K562 (cell line): ENCODE data around the gene GNA15. TPM values are rescaled to one million over a fixed set of nuclear protein-coding genes. Genes with fewer than 3 reads are reported as not detected.

Source experiments
- CBX1 ChIP-seq: sonication (generic); IDR thresholded peaks from 2 replicates; pipeline ENCODE4 v1.6.1; 2016; ENCODE audit warnings: antibody characterized with exemption, low read depth, mild to moderate bottlenecking
- CCAR2 ChIP-seq: fragments of 200-400 bp; formaldehyde crosslinking; IDR thresholded peaks from 2 replicates; pipeline ENCODE4 v1.6.1; 2017; ENCODE audit warnings: mild to moderate bottlenecking, low read depth, low read length
- CHCHD3 ChIP-seq: fragments of 250-450 bp; sonication (Bioruptor Pico); IDR thresholded peaks from 2 replicates; pipeline ENCODE4 v2.1.2; 2022; ENCODE audit warnings: mild to moderate bottlenecking
- CHD4 ChIP-seq: fragments of 200-600 bp; sonication (generic); IDR thresholded peaks from 3 replicates; pipeline ENCODE4 v1.6.1; 2012; ENCODE audit warnings: low read depth, mild to moderate bottlenecking, mixed read lengths, low read length, inconsistent platforms; ENCODE audit not compliant: insufficient read depth, insufficient replicate concordance, poor library complexity, severe bottlenecking
- EP300 ChIP-seq: IDR thresholded peaks from 2 replicates; pipeline ENCODE4 v1.6.1; 2012; ENCODE audit warnings: low read length, improper control_type of control experiment
- GABPB2 ChIP-seq: fragments of 250-450 bp; sonication (Bioruptor Pico); conservative IDR thresholded peaks from 2 replicates; pipeline ENCODE4 v1.5.1; 2021; ENCODE audit warnings: mild to moderate bottlenecking
- GTF2A2 ChIP-seq: IDR thresholded peaks from 2 replicates; pipeline ENCODE4 v1.6.1; 2016; ENCODE audit warnings: mild to moderate bottlenecking, missing genetic modification characterization, missing compliant biosample characterization
- IFI16 ChIP-seq: fragments of 250-450 bp; sonication (Bioruptor Pico); IDR thresholded peaks from 2 replicates; pipeline ENCODE4 v2.1.2; 2022; ENCODE audit warnings: mild to moderate bottlenecking, inconsistent platforms
- MBD2 ChIP-seq: sonication (generic); IDR thresholded peaks from 2 replicates; pipeline ENCODE4 v1.6.1; 2016; ENCODE audit warnings: low read depth, borderline replicate concordance
- MCM2 ChIP-seq: fragments of 450-650 bp; IDR thresholded peaks from 2 replicates; pipeline ENCODE4 v1.6.1; 2017; ENCODE audit warnings: low read depth, mild to moderate bottlenecking
- MTA1 ChIP-seq: fragments of 450-650 bp; IDR thresholded peaks from 2 replicates; pipeline ENCODE4 v1.6.1; 2017; ENCODE audit warnings: borderline replicate concordance
- NFIC ChIP-seq: fragments of 450-650 bp; IDR thresholded peaks from 2 replicates; pipeline ENCODE4 v1.6.1; 2017; ENCODE audit warnings: mild to moderate bottlenecking, inconsistent platforms
- NR2C2 ChIP-seq, 2 experiments: fragments of 200-800 bp in 1 of 2; sonication (Bioruptor generic) in 1 of 2; sonication (generic) in 1 of 2; formaldehyde crosslinking in 1 of 2; IDR thresholded peaks; 2 replicates each; pipeline versions ENCODE4 v1.6.1 to v1.8.0; 2016 to 2022; ENCODE audit warnings: mild to moderate bottlenecking in 1 of 2, missing compliant biosample characterization in 1 of 2, missing genetic modification characterization in 1 of 2, missing genetic modification reagents in 1 of 2
- RCOR1 ChIP-seq, 2 experiments: IDR thresholded peaks; 2 replicates each; pipeline ENCODE4 v1.6.1; 2012; ENCODE audit warnings: low read depth in 2 of 2, low read length in 2 of 2, borderline replicate concordance in 1 of 2, improper control_type of control experiment in 1 of 2
- SMAD4 ChIP-seq: fragments of 250-450 bp; sonication (Bioruptor Pico); conservative IDR thresholded peaks from 2 replicates; pipeline ENCODE4 v1.8.0; 2021; ENCODE audit warnings: inconsistent platforms, mild to moderate bottlenecking, moderate library complexity
- SOX6 ChIP-seq: fragments of 450-650 bp; IDR thresholded peaks from 2 replicates; pipeline ENCODE4 v1.6.1; 2014; ENCODE audit warnings: mild to moderate bottlenecking
- TAL1 ChIP-seq: fragments of 450-650 bp; IDR thresholded peaks from 2 replicates; pipeline ENCODE4 v1.6.1; 2016; ENCODE audit warnings: mild to moderate bottlenecking
- TEAD4 ChIP-seq, 2 experiments: sonication (generic) in 1 of 2; formaldehyde crosslinking in 1 of 2; IDR thresholded peaks; 2 replicates each; pipeline versions ENCODE4 v1.6.1 to v1.8.0; 2012 to 2022; ENCODE audit warnings: borderline replicate concordance in 1 of 2, inconsistent platforms in 1 of 2, low read length in 1 of 2, mild to moderate bottlenecking in 1 of 2, missing genetic modification reagents in 1 of 2
- ZNF175 ChIP-seq: fragments of 200-800 bp; sonication (Bioruptor generic); IDR thresholded peaks from 2 replicates; pipeline ENCODE4 v1.6.1; 2016; ENCODE audit warnings: low read depth, mild to moderate bottlenecking, missing genetic modification characterization, missing compliant biosample characterization
- ZNF449 ChIP-seq: fragments of 250-450 bp; sonication (Bioruptor Pico); IDR thresholded peaks from 2 replicates; pipeline ENCODE4 v1.8.0; 2022; ENCODE audit warnings: moderate library complexity, mild to moderate bottlenecking, inconsistent platforms
- ZNF57 ChIP-seq: fragments of 450-650 bp; formaldehyde crosslinking; IDR thresholded peaks from 2 replicates; pipeline ENCODE4 v1.4.0; 2020; ENCODE audit warnings: mild to moderate bottlenecking, moderate library complexity
- polyA plus RNA-seq, 8 experiments: library from polyadenylated mRNA; depleted of rRNA in 4 of 8; stranded (reverse) in 5 of 8; unstranded in 3 of 8; fragments of >200 nt; fragmentation: Nextera tagmentation in 2 of 8; fragmentation: Illumina TruSeq in 1 of 8; extraction: Ambion mirVana in 2 of 8; extraction: Trizol in 1 of 8; gene quantifications; 2 replicates each; pipeline versions ENCODE4 v1.2.1 to v1.2.3, GENCODE V29; 2011 to 2014; ENCODE audit warnings: inconsistent platforms in 1 of 8, missing spikeins in 1 of 8
- total RNA-seq, 7 experiments: library from RNA; depleted of rRNA in 6 of 7; stranded (reverse); fragments of >200 nt in 6 of 7; fragmentation: Illumina TruSeq in 2 of 7; extraction: Trizol in 2 of 7; gene quantifications; 2 replicates each; pipeline versions ENCODE4 v1.2.1 to v1.2.3, GENCODE V29; 2011 to 2021; ENCODE audit warnings: low replicate concordance in 1 of 7
- TF ChIP-seq, protein P1 (sequence below): fragments of 250-450 bp; sonication (Bioruptor Pico); IDR thresholded peaks from 2 replicates; pipeline ENCODE4 v1.4.0; 2020
- TF ChIP-seq, protein P2 (sequence below): fragments of 450-650 bp; formaldehyde crosslinking; IDR thresholded peaks from 2 replicates; pipeline ENCODE4 v1.4.0; 2020; ENCODE audit warnings: mild to moderate bottlenecking, moderate library complexity

Gene GNA15
- total and polyA plus RNA-seq, 9 of the 15 experiments (the other 6 are each of a cell fraction or from before 2014, with no cell fraction given) = 0.03 to 0.24 (median 0.11) TPM; not detected in 1

DNA sequence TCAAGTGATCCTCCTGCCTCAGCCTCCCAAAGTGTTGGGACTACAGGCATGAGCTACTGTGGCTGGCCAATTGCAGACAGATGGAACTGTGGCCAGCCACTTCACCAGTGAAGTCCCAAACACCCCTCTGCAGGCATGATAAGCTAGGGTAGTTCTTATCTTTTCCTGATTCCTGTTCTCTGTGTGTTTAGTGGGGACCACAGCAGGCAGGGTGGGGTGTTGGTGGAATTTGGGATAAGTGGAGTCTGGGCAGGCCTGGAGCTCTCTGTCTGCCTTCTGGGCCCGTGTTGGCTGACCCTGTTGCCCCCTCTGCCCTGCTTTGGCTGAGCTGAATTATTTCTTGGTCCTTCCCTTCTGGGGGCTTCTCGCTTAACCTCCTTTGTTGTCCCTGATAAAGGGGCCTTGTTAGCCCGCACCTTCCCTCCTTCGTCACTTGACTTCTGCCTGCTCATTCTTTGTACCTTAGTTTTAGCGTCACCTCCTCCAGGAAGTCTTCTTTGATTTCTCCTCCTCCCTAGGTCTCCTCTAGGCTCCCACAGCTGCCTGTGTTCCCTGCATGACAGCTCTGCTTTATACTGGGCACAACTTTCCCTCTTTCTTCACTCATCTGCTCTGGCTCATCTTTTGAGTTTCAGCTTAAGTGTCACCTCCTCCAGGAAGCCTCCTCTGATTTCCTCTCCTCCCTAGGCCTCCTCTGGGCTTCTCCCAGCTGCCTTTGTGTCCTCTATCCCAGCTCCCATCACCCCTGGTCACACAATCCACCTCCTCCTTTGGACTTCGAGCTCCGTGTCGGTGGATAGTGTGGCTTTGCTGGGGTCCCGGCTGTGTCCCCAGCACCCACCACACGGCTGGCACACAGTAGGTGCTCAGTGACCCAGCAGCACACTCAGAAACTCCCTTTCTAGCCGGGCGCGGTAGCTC lies 48.1 kb downstream of the GNA15 start (continued):
- TF ChIP-seq ZNF57 (CRISPR knock-in tag) = no peak
- peak; percentile 39 to 95; a peak in 3 of 4 replicates for TF ChIP-seq RCOR1 (IDR thresholded peaks at IDR 0.05; ENCODE audit: borderline replicate concordance in 1 of 2, low read depth in 2 of 2, low read length in 2 of 2)
- TF ChIP-seq CHCHD3 (CRISPR knock-in tag) = no peak
- TF ChIP-seq CBX1 = peak; percentile 99
- TF ChIP-seq MTA1 = peak; percentile 71; the same call in 1 of the 2 replicates
- TF ChIP-seq SOX6 = 0 out of 2 replicates have a peak, but pooled peaks have one; percentile 36
- no peak for TF ChIP-seq MCM2
- TF ChIP-seq, protein P1, sequence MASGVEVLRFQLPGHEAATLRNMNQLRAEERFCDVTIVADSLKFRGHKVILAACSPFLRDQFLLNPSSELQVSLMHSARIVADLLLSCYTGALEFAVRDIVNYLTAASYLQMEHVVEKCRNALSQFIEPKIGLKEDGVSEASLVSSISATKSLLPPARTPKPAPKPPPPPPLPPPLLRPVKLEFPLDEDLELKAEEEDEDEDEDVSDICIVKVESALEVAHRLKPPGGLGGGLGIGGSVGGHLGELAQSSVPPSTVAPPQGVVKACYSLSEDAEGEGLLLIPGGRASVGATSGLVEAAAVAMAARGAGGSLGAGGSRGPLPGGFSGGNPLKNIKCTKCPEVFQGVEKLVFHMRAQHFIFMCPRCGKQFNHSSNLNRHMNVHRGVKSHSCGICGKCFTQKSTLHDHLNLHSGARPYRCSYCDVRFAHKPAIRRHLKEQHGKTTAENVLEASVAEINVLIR (CRISPR knock-in tag) = 0 out of 2 replicates have a peak, but pooled peaks have one; percentile 9
- 0 out of 2 replicates have a peak, but pooled peaks have one; percentile 20 for TF ChIP-seq IFI16 (CRISPR knock-in tag)
- no peak for TF ChIP-seq GABPB2 (CRISPR knock-in tag)
- TF ChIP-seq CCAR2 = 0 out of 2 replicates have a peak, but pooled peaks have one; percentile 40
- TF ChIP-seq CHD4 = peak; percentile 98
- no peak for TF ChIP-seq ZNF449 (CRISPR knock-in tag)
- TF ChIP-seq, protein P2, sequence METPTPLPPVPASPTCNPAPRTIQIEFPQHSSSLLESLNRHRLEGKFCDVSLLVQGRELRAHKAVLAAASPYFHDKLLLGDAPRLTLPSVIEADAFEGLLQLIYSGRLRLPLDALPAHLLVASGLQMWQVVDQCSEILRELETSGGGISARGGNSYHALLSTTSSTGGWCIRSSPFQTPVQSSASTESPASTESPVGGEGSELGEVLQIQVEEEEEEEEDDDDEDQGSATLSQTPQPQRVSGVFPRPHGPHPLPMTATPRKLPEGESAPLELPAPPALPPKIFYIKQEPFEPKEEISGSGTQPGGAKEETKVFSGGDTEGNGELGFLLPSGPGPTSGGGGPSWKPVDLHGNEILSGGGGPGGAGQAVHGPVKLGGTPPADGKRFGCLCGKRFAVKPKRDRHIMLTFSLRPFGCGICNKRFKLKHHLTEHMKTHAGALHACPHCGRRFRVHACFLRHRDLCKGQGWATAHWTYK (CRISPR knock-in tag) = 0 out of 2 replicates have a peak, but pooled peaks have one; percentile 21
- TF ChIP-seq MBD2 = no peak
- TF ChIP-seq SMAD4 (CRISPR knock-in tag) = 0 out of 2 replicates have a peak, but pooled peaks have one; percentile 46
- peak; percentile 67; the same call in 1 of the 2 replicates for TF ChIP-seq GTF2A2 (tag)
- TF ChIP-seq NFIC = peak; percentile 35
- peak; percentile 53; the same call in 1 of the 2 replicates for TF ChIP-seq EP300
- peak; percentile 76 for TF ChIP-seq TEAD4 (IDR thresholded peaks at IDR 0.05; ENCODE audit: low read length)
- TF ChIP-seq TEAD4 (CRISPR knock-in tag; IDR thresholded peaks at IDR 0.05; ENCODE audit: borderline replicate concordance) = no peak
- no peak; the same call in 1 of the 2 replicates for TF ChIP-seq NR2C2 (CRISPR knock-in tag; IDR thresholded peaks at IDR 0.05)
- no peak for TF ChIP-seq NR2C2 (tag; IDR thresholded peaks at IDR 0.05)
- TF ChIP-seq TAL1 = peak; percentile 74
- TF ChIP-seq ZNF175 (CRISPR knock-in tag) = no peak
